Mesenchymal stem cell (in vitro differentiated cells and primary cell): ENCODE data around the gene HRH2.
"Not testable (repeated sequence)": the region's sequence is repeated elsewhere in the genome, so short reads cannot be mapped to it uniquely, and the experiment has no call there.

Experiments used
- DNase-seq: peaks from one replicate; pipeline ENCODE4 v3.0.0-alpha.2; 2013
- H2AFZ ChIP-seq: one replicate; pipeline ENCODE4 v1.6.1; 2013; ENCODE audit warnings: low read depth, mild to moderate bottlenecking, control low read depth, inconsistent platforms, low read length, moderate library complexity
- H2AK5ac ChIP-seq: 2 replicates; pipeline ENCODE4 v1.6.1; 2013; ENCODE audit warnings: low read length, moderate library complexity, mild to moderate bottlenecking, inconsistent platforms; ENCODE audit not compliant: severe bottlenecking
- H2BK120ac ChIP-seq: one replicate; pipeline ENCODE4 v1.6.1; 2013; ENCODE audit warnings: low read depth, mild to moderate bottlenecking, inconsistent platforms, low read length, moderate library complexity
- H2BK12ac ChIP-seq, 2 experiments: one replicate each; pipeline ENCODE4 v1.6.1; 2013; ENCODE audit warnings: inconsistent platforms in 2 of 2, low read length in 2 of 2, mild to moderate bottlenecking in 2 of 2, moderate library complexity in 2 of 2, control low read depth in 1 of 2
- H2BK15ac ChIP-seq: one replicate; pipeline ENCODE4 v1.6.1; 2013; ENCODE audit warnings: mild to moderate bottlenecking, low read depth, inconsistent platforms; ENCODE audit not compliant: poor library complexity, severe bottlenecking
- H2BK5ac ChIP-seq: 2 replicates; pipeline ENCODE4 v1.6.1; 2013; ENCODE audit warnings: low read depth, mild to moderate bottlenecking, low read length, control low read depth, inconsistent platforms; ENCODE audit not compliant: poor library complexity, severe bottlenecking
- H3K14ac ChIP-seq, 2 experiments: one replicate each; pipeline ENCODE4 v1.6.1; 2013; ENCODE audit warnings: inconsistent platforms in 2 of 2, low read length in 2 of 2, control low read depth in 1 of 2, mild to moderate bottlenecking in 1 of 2, moderate library complexity in 1 of 2
- H3K18ac ChIP-seq, 2 experiments: one replicate each; pipeline ENCODE4 v1.6.1; 2013; ENCODE audit warnings: inconsistent platforms in 2 of 2, low read length in 2 of 2, control low read depth in 1 of 2, low read depth in 1 of 2, mild to moderate bottlenecking in 1 of 2
- H3K23ac ChIP-seq, 2 experiments: one replicate each; pipeline ENCODE4 v1.6.1; 2013; ENCODE audit warnings: inconsistent platforms in 2 of 2, low read length in 2 of 2, mild to moderate bottlenecking in 2 of 2, moderate library complexity in 2 of 2, control low read depth in 1 of 2
- H3K27ac ChIP-seq: 2 replicates; pipeline ENCODE4 v1.5.1; 2013; ENCODE audit warnings: mild to moderate bottlenecking, moderate library complexity, low read length, control low read depth, inconsistent platforms; ENCODE audit not compliant: poor library complexity, severe bottlenecking
- H3K27me3 ChIP-seq, 2 experiments: 2 replicates each; pipeline versions ENCODE4 v1.6.1 to v1.7.0; 2013; ENCODE audit warnings: low read length in 2 of 2, mild to moderate bottlenecking in 2 of 2, moderate library complexity in 2 of 2, control low read depth in 1 of 2, inconsistent platforms in 1 of 2; ENCODE audit not compliant: control insufficient read depth in 1 of 2, insufficient read depth in 1 of 2
- H3K36me3 ChIP-seq, 2 experiments: 2 replicates each; pipeline versions ENCODE4 v1.6.1 to v1.7.0; 2013; ENCODE audit warnings: low read length in 2 of 2, control low read depth in 1 of 2, inconsistent platforms in 1 of 2, low read depth in 1 of 2, mild to moderate bottlenecking in 1 of 2; ENCODE audit not compliant: insufficient read depth in 2 of 2, control insufficient read depth in 1 of 2
- H3K4ac ChIP-seq, 2 experiments: one replicate each; pipeline ENCODE4 v1.6.1; 2013; ENCODE audit warnings: inconsistent platforms in 2 of 2, low read length in 2 of 2, mild to moderate bottlenecking in 2 of 2, moderate library complexity in 2 of 2, control low read depth in 1 of 2, low read depth in 1 of 2
- H3K4me1 ChIP-seq: 2 replicates; pipeline ENCODE4 v1.6.1; 2013; ENCODE audit warnings: low read depth, low read length, control low read depth; ENCODE audit not compliant: control insufficient read depth, insufficient read depth
- H3K4me2 ChIP-seq: 2 replicates; pipeline ENCODE4 v1.6.1; 2013; ENCODE audit warnings: low read length, mild to moderate bottlenecking, inconsistent platforms; ENCODE audit not compliant: poor library complexity, severe bottlenecking
- H3K4me3 ChIP-seq, 2 experiments: 2 replicates each; pipeline versions ENCODE4 v1.5.1 to v1.7.0; 2013; ENCODE audit warnings: low read length in 2 of 2, mild to moderate bottlenecking in 2 of 2, control low read depth in 1 of 2, low read depth in 1 of 2; ENCODE audit not compliant: insufficient read depth in 1 of 2
- H3K79me1 ChIP-seq: replicated peaks from 2 replicates; pipeline ENCODE4 v1.6.1; 2013; ENCODE audit warnings: mild to moderate bottlenecking, control low read depth, low read length, inconsistent platforms; ENCODE audit not compliant: poor library complexity, severe bottlenecking
- H3K9ac ChIP-seq: 2 replicates; pipeline ENCODE4 v1.7.0; 2013; ENCODE audit warnings: mild to moderate bottlenecking, low read length, moderate library complexity
- H3K9me3 ChIP-seq: 2 replicates; pipeline ENCODE4 v1.7.0; 2013; ENCODE audit warnings: mild to moderate bottlenecking, low read length; ENCODE audit not compliant: control insufficient read depth
- H4K8ac ChIP-seq: one replicate; pipeline ENCODE4 v1.6.1; 2013; ENCODE audit warnings: inconsistent platforms, mild to moderate bottlenecking, low read length, moderate library complexity
- H4K91ac ChIP-seq: one replicate; pipeline ENCODE4 v1.6.1; 2013; ENCODE audit warnings: mild to moderate bottlenecking, low read length, inconsistent platforms
- WGBS: methylation state at CpG from one replicate; pipeline ENCODE4 v1.1.7; 2013; ENCODE audit warnings: mixed read lengths; 5-methylcytosine and 5-hydroxymethylcytosine counted together

Gene HRH2

GRCh38 chr5:175715627-175716522, 58.0 kb downstream of the HRH2 start:
- H3K4ac ChIP-seq = no peak overlapping the region
- H2BK15ac ChIP-seq = no peak overlapping the region
- H3K14ac ChIP-seq = no peak overlapping the region
- H3K4me1 ChIP-seq = no peaks in the 10 kb centered on the region
- H2BK120ac ChIP-seq = no peak overlapping the region
- H3K27me3 ChIP-seq = peaks cover 0 to 9% of the 10 kb centered on the region in 2 experiments
- DNase-seq = no peak
- H4K8ac ChIP-seq = no peak overlapping the region
- no peak overlapping the region for H2AK5ac ChIP-seq
- no peak overlapping the region for H3K4me3 ChIP-seq
- no peak overlapping the region for H3K9ac ChIP-seq
- H2AFZ ChIP-seq = no peak overlapping the region
- no peak overlapping the region for H3K4me2 ChIP-seq
- 89% methylated on average over 9 of the region's 10 CpGs for WGBS
- H2BK5ac ChIP-seq = no peak overlapping the region
- no peaks in the 10 kb centered on the region for H3K36me3 ChIP-seq
- H3K18ac ChIP-seq = no peak overlapping the region
- no peak overlapping the region for H3K23ac ChIP-seq
- H3K79me1 ChIP-seq = no peaks in the 10 kb centered on the region
- no peak overlapping the region for H2BK12ac ChIP-seq
- H4K91ac ChIP-seq = no peak overlapping the region
- H3K27ac ChIP-seq = no peak overlapping the region
- peaks cover 16% of the 10 kb centered on the region for H3K9me3 ChIP-seq

GRCh38 chr5:175717837-175718236, 60.0 kb downstream of the HRH2 start:
- DNase-seq = no peak
- Histone ChIP-seq H3K14ac (no peak overlapping the region), H4K91ac (no peak overlapping the region), H3K36me3 (no peaks in the 10 kb centered on the region), H3K27ac (no peak overlapping the region), H3K23ac (no peak overlapping the region), H2AFZ (no peak overlapping the region), H4K8ac (no peak overlapping the region), H3K9me3 (peaks cover 16% of the 10 kb centered on the region), H2BK5ac (no peak overlapping the region), H2BK120ac (no peak overlapping the region), H3K4me2 (no peak overlapping the region), H3K27me3 (no peaks in the 10 kb centered on the region), H3K79me1 (no peaks in the 10 kb centered on the region), H3K4me1 (no peaks in the 10 kb centered on the region), H3K4me3 (no peak overlapping the region), H2BK12ac (no peak overlapping the region), H2BK15ac (no peak overlapping the region), H2AK5ac (no peak overlapping the region), H3K9ac (no peak overlapping the region), H3K18ac (no peak overlapping the region), H3K4ac (no peak overlapping the region)
- WGBS = 79% methylated on average over 3 of the region's 3 CpGs

GRCh38 chr5:175718401-175719108, 60.7 kb downstream of the HRH2 start:
- H3K9me3 ChIP-seq = peaks cover 16% of the 10 kb centered on the region
- no peak overlapping the region for H4K91ac ChIP-seq
- no peaks in the 10 kb centered on the region for H3K79me1 ChIP-seq
- no peak overlapping the region for H2BK120ac ChIP-seq
- no peak overlapping the region for H2AFZ ChIP-seq
- H2BK15ac ChIP-seq = no peak overlapping the region
- H3K23ac ChIP-seq = no peak overlapping the region
- H3K4ac ChIP-seq = no peak overlapping the region
- H3K36me3 ChIP-seq = no peaks in the 10 kb centered on the region
- H3K27ac ChIP-seq = no peak overlapping the region
- no peak overlapping the region for H3K4me3 ChIP-seq
- H2AK5ac ChIP-seq = no peak overlapping the region
- H2BK12ac ChIP-seq = no peak overlapping the region
- no peak overlapping the region for H3K4me2 ChIP-seq
- 39% methylated on average over 7 of the region's 8 CpGs for WGBS
- H4K8ac ChIP-seq = no peak overlapping the region
- H3K4me1 ChIP-seq = no peaks in the 10 kb centered on the region
- H2BK5ac ChIP-seq = no peak overlapping the region
- H3K27me3 ChIP-seq = no peaks in the 10 kb centered on the region
- DNase-seq = peak; percentile 12
- H3K14ac ChIP-seq = no peak overlapping the region
- H3K18ac ChIP-seq = no peak overlapping the region
- no peak overlapping the region for H3K9ac ChIP-seq

GRCh38 chr5:175719109-175719432, 61.2 kb downstream of the HRH2 start:
- not testable (repeated sequence) for H3K23ac ChIP-seq, H2AFZ ChIP-seq, H3K9ac ChIP-seq, H3K79me1 ChIP-seq, H2BK5ac ChIP-seq, H3K4me3 ChIP-seq, H3K18ac ChIP-seq, H4K8ac ChIP-seq, H3K4me1 ChIP-seq, H3K27me3 ChIP-seq, H2BK12ac ChIP-seq, DNase-seq, H3K27ac ChIP-seq, H3K4ac ChIP-seq, H4K91ac ChIP-seq, H2AK5ac ChIP-seq, H2BK120ac ChIP-seq, H3K4me2 ChIP-seq, H3K14ac ChIP-seq, H3K36me3 ChIP-seq, H2BK15ac ChIP-seq
- 92% methylated on average over 8 of the region's 8 CpGs for WGBS
- peaks cover 12% of the 10 kb centered on the region for H3K9me3 ChIP-seq
